GDM1 (cell line): ENCODE data around the gene ZCCHC8.

ENCODE experiments used
- DNase-seq: peaks from one replicate; lab custom pipeline; 2025; lab: John Stamatoyannopoulos, UW

ZCCHC8 gene

GRCh38 chr12:122423258-122424165 lies 77.2 kb downstream of the ZCCHC8 start:
- DNase-seq = no peak

GRCh38 chr12:122422730-122423257 lies 77.9 kb downstream of the ZCCHC8 start:
- no peak for DNase-seq

- DNase-seq = peak; percentile 46
Observed at GRCh38 chr12:122421821-122422729, 78.7 kb downstream of the ZCCHC8 start, which contains the start of gene CLIP1. Gene CLIP1 (minus strand): TSS chr12:122422669. CDS start chr12:122380452, 42,217 bp downstream.
